Hematopoietic multipotent progenitor cell (in vitro differentiated cells): ENCODE measurements around the gene AK1. TPM values are rescaled to one million over a fixed set of nuclear protein-coding genes. Genes with fewer than 3 reads are reported as not detected.

ENCODE experiments used
- DNase-seq, 3 donors: peaks; one replicate each; pipeline ENCODE4 v3.0.0-alpha.2; 2011 to 2015; ENCODE audit warnings: low read depth in 2 of 3, low spot score in 2 of 3
- small RNA-seq: library from RNA; depleted of rRNA; stranded (forward); fragments of <200 nt; gene quantifications from one replicate; pipeline ENCODE3, GENCODE V24; 2012
- total RNA-seq: library from RNA; depleted of rRNA; stranded (reverse); fragments of >200 nt; gene quantifications from one replicate; pipeline ENCODE4 v1.2.3, GENCODE V29; 2012

The AK1 gene
- total RNA-seq, 1 donor: 0.27 TPM

DNA sequence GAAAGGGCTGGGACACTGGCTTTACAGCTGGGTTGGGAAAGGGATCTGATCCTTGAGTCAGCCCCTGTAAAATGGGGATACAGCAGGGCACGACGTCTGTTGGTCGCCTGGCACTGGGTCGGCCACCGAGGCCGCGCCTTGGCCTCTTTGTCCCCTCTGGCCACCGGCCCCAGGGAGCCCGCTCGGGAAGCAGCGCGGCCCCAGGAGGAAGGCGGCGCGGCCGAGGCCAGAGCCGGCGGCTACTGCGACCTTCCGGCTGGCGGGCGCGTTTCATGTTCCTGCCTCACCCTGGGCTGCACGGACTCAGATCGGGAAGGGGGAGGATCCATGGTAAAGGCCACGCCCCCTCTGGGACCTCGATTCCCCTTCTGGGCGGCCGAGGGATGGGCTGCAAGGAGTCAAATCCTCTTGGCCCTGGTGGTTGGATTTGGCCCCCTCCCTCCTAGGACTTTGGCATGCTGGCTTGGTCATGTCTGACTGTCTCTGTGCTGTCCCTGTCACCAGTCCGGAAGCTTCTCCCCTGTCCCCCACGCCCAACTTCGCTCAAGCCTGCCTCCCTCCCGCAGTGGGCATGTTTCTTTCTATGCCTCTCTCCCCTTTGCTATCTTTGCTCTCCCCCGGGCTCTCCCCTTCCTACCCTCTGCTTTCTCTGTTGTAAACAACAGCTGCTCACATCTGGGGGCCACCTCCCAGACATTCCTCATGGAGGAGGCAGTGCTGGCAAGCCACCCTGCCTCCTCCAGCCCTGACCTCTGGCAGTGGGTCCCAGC, 49.0 kb downstream of the AK1 start:
- DNase-seq: peak in 1 of 3 donors; percentile 28

DNA sequence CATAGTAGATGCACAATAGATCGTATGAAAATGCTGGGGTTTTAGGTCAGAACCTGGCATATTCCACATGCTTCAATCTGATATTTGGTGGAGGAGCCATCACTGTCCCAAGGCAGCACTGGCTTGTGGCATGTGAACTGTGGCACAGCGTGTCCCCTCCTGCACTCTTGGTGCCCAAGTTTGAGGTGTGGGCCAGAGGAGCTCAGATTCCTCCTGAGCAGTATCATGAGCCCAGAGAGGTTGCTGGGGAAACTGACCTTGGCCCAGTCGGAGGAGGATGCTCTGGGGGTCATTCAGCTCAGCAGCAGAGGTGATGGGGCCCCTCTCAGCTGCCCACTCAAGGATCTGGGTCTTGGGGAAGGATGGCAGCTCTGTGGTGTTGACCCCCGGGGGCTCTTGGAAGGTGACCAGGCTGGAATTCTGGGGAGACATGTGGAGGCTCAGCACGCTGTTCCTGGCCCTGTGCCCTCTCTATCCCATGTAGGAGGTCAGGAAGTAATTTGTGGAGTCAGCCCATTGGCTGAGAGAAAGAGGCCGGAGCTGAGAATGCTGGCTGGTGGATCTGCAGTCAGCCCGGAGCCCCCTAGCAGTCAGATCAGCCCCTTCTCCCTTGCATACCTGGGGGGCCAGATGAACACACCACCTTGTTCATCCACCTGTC, 51.1 kb downstream of the AK1 start:
- DNase-seq: no peak

DNA sequence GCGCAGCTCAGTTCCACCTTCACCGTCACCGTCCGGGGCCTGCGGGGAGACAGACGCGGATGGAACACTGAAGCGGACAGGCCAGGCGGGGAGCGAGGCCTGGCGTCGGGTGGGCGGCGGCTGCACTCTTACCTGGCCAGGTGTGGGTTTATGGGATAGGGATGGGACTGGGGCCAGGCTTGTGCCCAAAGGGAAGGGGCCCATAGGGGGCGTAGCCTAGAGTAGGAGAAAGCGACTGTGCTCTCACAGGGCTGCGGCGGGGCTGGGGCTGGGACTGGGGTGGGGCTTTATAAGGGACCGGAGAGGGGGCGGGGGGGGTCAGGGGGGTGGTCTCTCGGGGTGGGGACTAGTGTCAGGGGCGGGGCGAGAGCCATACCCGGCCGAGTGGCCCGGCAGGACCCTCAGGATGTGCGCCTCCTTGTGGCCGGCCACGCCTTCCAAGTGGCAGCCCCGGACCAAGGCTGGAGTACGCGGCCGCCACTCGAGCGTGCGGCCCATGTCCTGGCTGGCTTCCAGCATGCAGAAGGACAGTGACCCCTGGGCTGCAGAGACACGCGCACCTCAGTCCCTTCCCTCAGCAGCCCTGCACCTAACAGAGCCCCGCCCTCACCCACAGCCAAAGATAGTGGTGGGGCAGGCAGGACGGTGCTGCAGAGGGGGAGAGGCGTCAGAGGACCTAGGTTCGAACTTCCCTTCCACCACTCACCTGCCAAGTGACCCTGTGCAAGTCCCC, 52.0 kb downstream of the AK1 start:
- DNase-seq: peak in 1 of 3 donors; percentile 23

DNA sequence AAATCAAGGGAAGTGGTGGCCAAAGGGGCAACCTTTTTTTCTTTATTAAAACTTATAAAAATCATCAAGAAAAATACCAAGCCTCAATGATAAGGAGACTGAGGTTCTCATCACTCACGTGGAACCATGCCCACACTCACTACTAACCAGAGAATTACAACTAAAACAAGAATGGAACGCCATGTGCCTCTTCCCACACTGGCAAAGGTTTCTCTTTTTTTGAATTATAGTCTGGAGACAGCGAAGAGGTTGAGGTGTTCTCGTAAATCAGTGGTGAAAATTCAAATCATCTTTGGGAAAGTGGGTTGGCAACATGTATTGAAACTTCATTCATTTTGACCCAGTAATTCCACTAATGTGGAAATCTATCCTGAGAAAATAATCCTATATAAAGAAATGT, 55.4 kb downstream of the AK1 start:
- DNase-seq: no peak

DNA sequence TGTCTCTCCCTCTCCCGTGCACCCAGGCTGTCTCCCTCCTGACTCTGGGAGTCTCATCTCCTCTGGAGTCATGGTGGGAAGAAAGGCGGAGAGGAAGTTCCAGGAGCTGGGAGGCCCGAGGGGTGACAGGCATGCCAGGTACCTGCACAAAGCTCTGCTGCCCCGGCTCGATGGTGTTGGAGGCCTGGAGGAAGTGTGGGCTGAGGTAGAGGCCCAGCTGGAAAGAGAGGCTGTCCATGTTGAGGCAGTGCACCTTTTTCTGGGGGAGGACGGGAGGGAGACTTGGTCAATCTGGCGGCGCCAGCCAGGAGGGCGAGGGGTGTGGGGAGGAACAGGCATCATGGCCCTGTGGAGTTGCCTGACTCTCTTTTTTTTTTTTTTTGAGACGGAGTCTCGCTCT, 58.9 kb downstream of the AK1 start:
- no peak for DNase-seq

DNA sequence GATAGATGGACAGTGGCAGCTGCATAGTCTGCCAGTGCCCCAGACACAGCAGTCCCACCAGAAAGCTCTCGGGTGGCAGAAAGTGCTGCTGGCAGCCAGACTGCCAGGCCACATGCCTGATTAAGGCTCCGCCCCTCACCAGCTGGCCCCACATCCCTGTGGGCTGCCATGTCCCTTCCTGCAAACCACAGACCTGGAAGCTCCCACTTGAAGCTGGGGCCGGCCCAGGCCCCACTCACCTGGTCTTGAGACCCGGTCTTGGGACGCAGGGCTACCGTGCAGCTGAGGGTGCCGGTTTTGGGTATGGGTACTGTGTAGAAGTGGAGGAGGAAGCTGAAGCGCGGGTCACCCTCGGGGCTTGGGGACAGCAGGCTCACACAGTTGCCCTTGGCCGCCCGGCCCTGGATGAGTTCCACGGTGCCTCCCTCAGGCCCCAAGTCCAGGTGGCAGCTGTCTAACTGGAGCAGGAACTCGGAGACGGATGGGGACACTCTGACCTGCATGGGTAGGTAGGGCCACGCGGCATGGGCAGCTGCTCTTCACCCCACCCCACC, 59.5 kb downstream of the AK1 start:
- no peak for DNase-seq

- DNase-seq: no peak
These were observed 60.7 kb downstream of the AK1 start for GRCh38 chr9:127816728-127817127.

Small RNA genes lying within 50 kb of the gene (small RNA-seq; reads per million reads assigned to genes)
- gene MIR4672 (not detected), gene RF00019 (not detected), gene RNA5SP296 (not detected)

Other genes starting within 250 kb of the AK1 start
- 0.27 TPM for gene CFAP157, start 170.7 kb downstream of the AK1 start, total RNA-seq
- gene PTRH1, start 162.0 kb downstream of the AK1 start, total RNA-seq: 20.7 TPM
- gene TTC16, start 161.6 kb downstream of the AK1 start, total RNA-seq: under 0.01 TPM
- gene TOR2A, start 142.4 kb downstream of the AK1 start, total RNA-seq: 15.9 TPM
- 79.7 TPM for gene SH2D3C, start 99.0 kb downstream of the AK1 start, total RNA-seq
- 208 TPM for gene CDK9, start 91.6 kb downstream of the AK1 start, total RNA-seq
- 212 TPM for gene FPGS, start 74.8 kb downstream of the AK1 start, total RNA-seq
- 17.5 TPM for gene ENG, start 23.0 kb downstream of the AK1 start, total RNA-seq
- 47.9 TPM for gene ST6GALNAC6, start 21.9 kb upstream of the AK1 start, total RNA-seq
- gene ST6GALNAC4, start 39.4 kb upstream of the AK1 start, total RNA-seq: 70.3 TPM
- 0.27 TPM for gene PIP5KL1, start 53.1 kb upstream of the AK1 start, total RNA-seq
- gene DPM2, start 60.2 kb upstream of the AK1 start, total RNA-seq: 17.2 TPM
- 3.8 TPM for gene EEIG1, start 103.3 kb upstream of the AK1 start, total RNA-seq
- gene NAIF1, start 189.6 kb upstream of the AK1 start, total RNA-seq: 14.0 TPM
- gene SLC25A25, start 190.6 kb upstream of the AK1 start, total RNA-seq: 14.8 TPM